ENCODE results near the gene HP.

DNA sequence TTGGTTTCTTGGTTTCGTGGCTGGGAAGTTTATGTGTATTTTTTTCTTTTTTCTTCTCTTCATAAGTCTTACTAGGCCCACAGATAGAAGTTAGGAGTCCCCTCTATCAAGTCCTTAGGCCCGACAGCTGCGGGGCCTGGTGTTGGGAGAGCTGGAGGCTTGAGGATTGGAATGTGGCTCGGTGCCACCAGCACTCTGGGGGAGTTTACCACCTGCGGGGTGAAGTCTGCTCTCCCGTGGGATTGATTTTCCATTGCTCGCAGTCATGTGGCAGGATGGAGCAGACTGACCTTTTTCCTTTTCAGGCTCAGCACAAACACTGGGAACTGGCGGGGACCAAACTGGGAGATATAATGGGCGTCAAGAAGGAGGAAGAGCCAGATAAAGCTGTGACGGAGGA is 46.9 kb downstream of the HP start:
- TF ChIP-seq CTCF (IDR thresholded peaks at IDR 0.05; ENCODE audit: poor library complexity) (no peak), EZH2 (IDR thresholded peaks at IDR 0.05; ENCODE audit: borderline replicate concordance) (no peak)
